ENCODE measurements around the gene SPAM1.
"Not testable (repeated sequence)": the region's sequence is repeated elsewhere in the genome, so short reads cannot be mapped to it uniquely, and the experiment has no call there.

Gene SPAM1

DNA sequence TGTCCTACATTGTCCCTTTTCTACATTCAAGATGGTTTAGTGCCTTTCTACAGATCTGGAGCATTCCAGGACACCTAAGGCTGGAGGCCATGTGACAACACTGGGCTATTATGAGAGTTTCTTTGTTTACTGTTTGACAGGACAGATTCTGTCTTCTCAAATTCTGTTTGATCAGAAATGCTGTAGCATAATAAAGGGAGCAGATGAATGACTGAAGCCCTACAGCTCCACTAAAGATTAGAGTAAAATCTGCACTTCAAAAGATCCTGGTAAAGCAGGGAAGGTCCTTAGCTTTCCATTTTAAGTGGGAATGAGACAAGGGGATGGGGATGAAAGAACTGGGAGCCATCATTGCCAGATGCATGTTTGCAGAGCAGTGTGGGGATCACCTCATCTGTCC lies 69.4 kb downstream of the SPAM1 start:
- no peak overlapping the region for H3K4me3 ChIP-seq (ENCODE audit: low read depth, low read length)
- no peaks in the 10 kb centered on the region for H3K4me1 ChIP-seq
- H3K27ac ChIP-seq = no peak overlapping the region
- H3K27me3 ChIP-seq (ENCODE audit: control insufficient read depth, insufficient read depth, low read length) = no peaks in the 10 kb centered on the region
- no peaks in the 10 kb centered on the region for H3K79me2 ChIP-seq
- no peak overlapping the region for H3K4me2 ChIP-seq (ENCODE audit: low read length)
- no peak overlapping the region for H3K9ac ChIP-seq
- no peaks in the 10 kb centered on the region for H3K9me3 ChIP-seq (ENCODE audit: control insufficient read depth, low read length)
- H3K36me3 ChIP-seq (ENCODE audit: control insufficient read depth, insufficient read depth, low read length) = no peaks in the 10 kb centered on the region
- TF ChIP-seq, protein P1, sequence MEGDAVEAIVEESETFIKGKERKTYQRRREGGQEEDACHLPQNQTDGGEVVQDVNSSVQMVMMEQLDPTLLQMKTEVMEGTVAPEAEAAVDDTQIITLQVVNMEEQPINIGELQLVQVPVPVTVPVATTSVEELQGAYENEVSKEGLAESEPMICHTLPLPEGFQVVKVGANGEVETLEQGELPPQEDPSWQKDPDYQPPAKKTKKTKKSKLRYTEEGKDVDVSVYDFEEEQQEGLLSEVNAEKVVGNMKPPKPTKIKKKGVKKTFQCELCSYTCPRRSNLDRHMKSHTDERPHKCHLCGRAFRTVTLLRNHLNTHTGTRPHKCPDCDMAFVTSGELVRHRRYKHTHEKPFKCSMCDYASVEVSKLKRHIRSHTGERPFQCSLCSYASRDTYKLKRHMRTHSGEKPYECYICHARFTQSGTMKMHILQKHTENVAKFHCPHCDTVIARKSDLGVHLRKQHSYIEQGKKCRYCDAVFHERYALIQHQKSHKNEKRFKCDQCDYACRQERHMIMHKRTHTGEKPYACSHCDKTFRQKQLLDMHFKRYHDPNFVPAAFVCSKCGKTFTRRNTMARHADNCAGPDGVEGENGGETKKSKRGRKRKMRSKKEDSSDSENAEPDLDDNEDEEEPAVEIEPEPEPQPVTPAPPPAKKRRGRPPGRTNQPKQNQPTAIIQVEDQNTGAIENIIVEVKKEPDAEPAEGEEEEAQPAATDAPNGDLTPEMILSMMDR (IDR thresholded peaks at IDR 0.05) = no peak
- H2AFZ ChIP-seq = no peak overlapping the region

DNA sequence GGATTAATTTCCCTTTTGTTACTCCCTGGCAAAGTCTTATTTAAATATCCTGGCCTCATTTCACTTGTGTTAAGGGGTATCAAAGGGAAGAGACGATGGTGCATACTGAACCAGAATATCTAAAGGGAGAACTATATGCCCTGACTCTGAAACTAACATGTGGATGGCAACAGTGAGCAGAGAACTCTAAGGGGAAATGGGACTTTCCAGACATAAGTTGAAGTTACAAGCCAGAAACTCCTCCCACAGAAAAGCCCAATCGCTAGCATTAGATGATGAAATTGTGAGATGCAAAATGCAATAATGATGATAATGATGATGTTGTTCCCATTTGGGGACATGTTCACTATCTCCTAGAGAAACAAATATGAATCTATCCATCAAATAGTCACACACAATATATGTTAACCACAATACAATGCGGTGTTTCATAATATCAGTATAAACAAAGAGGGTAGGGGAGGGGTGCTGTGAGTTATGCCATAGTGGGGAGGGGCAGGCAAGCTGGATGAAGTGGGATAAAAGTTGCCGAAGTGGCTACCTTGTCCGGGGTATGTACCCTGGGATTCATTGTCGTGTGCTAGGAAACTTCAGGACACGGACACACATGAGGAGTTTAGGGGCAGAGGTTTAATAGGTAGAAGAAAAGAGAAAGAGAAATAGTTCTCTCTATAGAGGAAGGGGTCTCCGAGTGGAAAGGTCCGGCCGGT lies 70.7 kb downstream of the SPAM1 start:
- no peaks in the 10 kb centered on the region for H3K36me3 ChIP-seq (ENCODE audit: control insufficient read depth, insufficient read depth, low read length)
- no peaks in the 10 kb centered on the region for H3K4me1 ChIP-seq
- no peak overlapping the region for H3K27ac ChIP-seq
- no peak overlapping the region for H3K4me3 ChIP-seq (ENCODE audit: low read depth, low read length)
- no peak overlapping the region for H3K4me2 ChIP-seq (ENCODE audit: low read length)
- H3K27me3 ChIP-seq (ENCODE audit: control insufficient read depth, insufficient read depth, low read length) = no peaks in the 10 kb centered on the region
- no peaks in the 10 kb centered on the region for H3K9me3 ChIP-seq (ENCODE audit: control insufficient read depth, low read length)
- no peak overlapping the region for H3K9ac ChIP-seq
- H3K79me2 ChIP-seq = no peaks in the 10 kb centered on the region
- TF ChIP-seq, protein P1 (IDR thresholded peaks at IDR 0.05) = no peak
- no peak overlapping the region for H2AFZ ChIP-seq

DNA sequence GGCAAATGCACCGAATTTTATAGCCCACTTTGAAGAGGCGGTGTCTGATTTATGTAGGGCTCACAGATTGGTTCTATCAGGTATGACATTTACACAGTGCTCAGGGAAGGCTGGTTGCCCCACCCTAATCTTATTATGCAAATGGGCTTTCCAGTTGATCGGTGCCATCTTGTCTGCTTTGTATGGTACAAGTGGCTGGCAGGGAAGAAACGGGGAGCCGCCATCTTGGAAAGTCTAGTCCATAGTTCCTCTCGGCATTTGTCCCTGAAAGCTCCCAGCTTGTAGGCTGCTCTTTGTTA lies 71.2 kb downstream of the SPAM1 start:
- Histone ChIP-seq H3K27ac (no peak overlapping the region), H3K79me2 (no peaks in the 10 kb centered on the region), H2AFZ (no peak overlapping the region), H3K4me1 (no peaks in the 10 kb centered on the region), H3K27me3 (ENCODE audit: control insufficient read depth, insufficient read depth, low read length) (no peaks in the 10 kb centered on the region), H3K9me3 (ENCODE audit: control insufficient read depth, low read length) (no peaks in the 10 kb centered on the region), H3K36me3 (ENCODE audit: control insufficient read depth, insufficient read depth, low read length) (no peaks in the 10 kb centered on the region), H3K9ac (no peak overlapping the region), H3K4me2 (ENCODE audit: low read length) (no peak overlapping the region), H3K4me3 (ENCODE audit: low read depth, low read length) (no peak overlapping the region)
- TF ChIP-seq, protein P1 (IDR thresholded peaks at IDR 0.05) = no peak

DNA sequence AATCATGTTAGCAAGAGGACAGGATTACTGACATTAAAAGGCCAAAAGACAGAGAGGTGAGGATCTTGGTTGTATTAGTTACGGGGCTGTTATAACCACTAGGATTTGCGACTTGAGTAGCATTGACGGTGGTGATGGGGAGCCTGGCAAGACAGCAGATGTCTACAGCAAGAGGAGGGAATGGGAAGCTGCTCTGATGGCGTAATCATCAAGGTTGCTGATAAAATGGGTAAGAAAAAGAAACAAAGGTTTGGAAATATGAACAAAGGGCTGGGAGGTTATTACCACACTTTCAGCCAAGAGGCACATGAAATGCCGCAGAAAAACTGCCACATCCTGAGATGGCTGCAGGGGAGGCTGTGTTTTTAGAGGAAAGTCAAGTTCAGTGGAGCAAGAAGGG lies 73.9 kb downstream of the SPAM1 start:
- H3K27me3 ChIP-seq (ENCODE audit: control insufficient read depth, insufficient read depth, low read length) = no peaks in the 10 kb centered on the region
- H3K36me3 ChIP-seq (ENCODE audit: control insufficient read depth, insufficient read depth, low read length) = no peaks in the 10 kb centered on the region
- no peaks in the 10 kb centered on the region for H3K9me3 ChIP-seq (ENCODE audit: control insufficient read depth, low read length)
- no peak overlapping the region for H3K4me3 ChIP-seq (ENCODE audit: low read depth, low read length)
- no peaks in the 10 kb centered on the region for H3K79me2 ChIP-seq
- H3K27ac ChIP-seq = no peak overlapping the region
- TF ChIP-seq, protein P1 (IDR thresholded peaks at IDR 0.05) = no peak
- H3K4me2 ChIP-seq (ENCODE audit: low read length) = no peak overlapping the region
- no peaks in the 10 kb centered on the region for H3K4me1 ChIP-seq
- H2AFZ ChIP-seq = no peak overlapping the region
- no peak overlapping the region for H3K9ac ChIP-seq

DNA sequence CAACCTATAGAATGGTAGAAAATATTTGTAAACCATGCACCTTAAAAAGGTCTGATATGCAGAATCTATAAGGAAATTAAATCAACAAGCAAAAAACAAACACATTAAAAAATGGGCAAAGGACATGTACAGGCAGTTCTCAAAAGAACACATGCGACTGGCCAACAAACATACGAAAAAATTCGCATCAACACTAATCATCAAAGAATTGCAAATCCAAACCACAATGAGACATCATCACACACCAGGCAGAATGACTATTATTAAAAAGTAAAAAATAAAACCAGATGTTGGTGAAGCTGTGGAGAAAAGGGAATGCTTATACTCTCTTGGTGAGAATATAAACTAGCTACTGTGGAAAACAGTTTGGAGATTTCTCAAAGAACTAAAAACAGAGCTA lies 74.7 kb downstream of the SPAM1 start:
- H3K79me2 ChIP-seq = no peaks in the 10 kb centered on the region
- no peaks in the 10 kb centered on the region for H3K9me3 ChIP-seq (ENCODE audit: control insufficient read depth, low read length)
- H3K27ac ChIP-seq = no peak overlapping the region
- no peak overlapping the region for H3K4me3 ChIP-seq (ENCODE audit: low read depth, low read length)
- no peaks in the 10 kb centered on the region for H3K27me3 ChIP-seq (ENCODE audit: control insufficient read depth, insufficient read depth, low read length)
- H2AFZ ChIP-seq = no peak overlapping the region
- no peak overlapping the region for H3K4me2 ChIP-seq (ENCODE audit: low read length)
- H3K9ac ChIP-seq = no peak overlapping the region
- no peaks in the 10 kb centered on the region for H3K36me3 ChIP-seq (ENCODE audit: control insufficient read depth, insufficient read depth, low read length)
- H3K4me1 ChIP-seq = no peaks in the 10 kb centered on the region
- TF ChIP-seq, protein P1 (IDR thresholded peaks at IDR 0.05) = no peak

DNA sequence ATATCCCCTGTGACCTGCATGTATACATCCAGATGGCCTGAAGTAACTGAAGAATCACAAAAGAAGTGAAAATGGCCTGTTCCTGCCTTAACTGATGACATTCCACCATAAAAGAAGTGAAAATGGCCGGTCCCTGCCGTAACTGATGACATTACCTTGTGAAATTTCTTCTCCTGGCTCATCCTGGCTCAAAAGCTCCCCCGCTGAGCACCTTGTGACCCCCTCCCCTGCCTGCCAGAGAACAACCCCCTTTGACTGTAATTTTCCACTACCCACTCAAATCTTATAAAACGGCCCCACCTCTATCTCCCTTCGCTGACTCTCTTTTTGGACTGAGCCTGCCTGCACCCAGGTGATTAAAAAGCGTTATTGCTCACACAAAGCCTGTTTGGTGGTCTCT lies 83.3 kb downstream of the SPAM1 start:
- not testable (repeated sequence) for H3K9me3 ChIP-seq (ENCODE audit: control insufficient read depth, low read length)

More for the DNA sequence above, 83.3 kb downstream of the SPAM1 start:
- H3K4me2 ChIP-seq (ENCODE audit: low read length); H3K27me3 ChIP-seq (ENCODE audit: control insufficient read depth, insufficient read depth, low read length); H3K27ac ChIP-seq; H3K79me2 ChIP-seq; H3K36me3 ChIP-seq (ENCODE audit: control insufficient read depth, insufficient read depth, low read length); H3K9ac ChIP-seq; H3K4me1 ChIP-seq; H3K4me3 ChIP-seq (ENCODE audit: low read depth, low read length); H2AFZ ChIP-seq: not testable (repeated sequence)

All from parathyroid adenoma (tissue), 2 donors.